Osteoblast (primary cell): Measurements from ENCODE around the gene PRMT3. TPM values are rescaled to one million over a fixed set of nuclear protein-coding genes. Genes with fewer than 3 reads are reported as not detected.
"Not testable (repeated sequence)": the region's sequence is repeated elsewhere in the genome, so short reads cannot be mapped to it uniquely, and the experiment has no call there.

Experiments used
- DNase-seq: peaks from one replicate; pipeline ENCODE4 v3.0.0; 2011; ENCODE audit warnings: low spot score, mixed read lengths; ENCODE audit not compliant: insufficient read length; ENCODE audit errors: missing footprints
- H2AFZ ChIP-seq: 2 replicates; pipeline ENCODE4 v1.6.0; 2011; ENCODE audit warnings: mild to moderate bottlenecking, low read length
- H3K27ac ChIP-seq: 2 replicates; pipeline ENCODE4 v1.5.1; 2011; ENCODE audit warnings: mild to moderate bottlenecking, low read depth, low read length, moderate library complexity
- H3K27me3 ChIP-seq: 2 replicates; pipeline ENCODE4 v1.6.0; 2012; ENCODE audit warnings: mild to moderate bottlenecking, control low read depth, inconsistent platforms, low read length, moderate library complexity; ENCODE audit not compliant: insufficient read depth
- H3K36me3 ChIP-seq: 2 replicates; pipeline ENCODE4 v1.5.1; 2011; ENCODE audit warnings: mild to moderate bottlenecking, low read length, control low read depth, moderate library complexity; ENCODE audit not compliant: insufficient read depth
- H3K4me1 ChIP-seq: 2 replicates; pipeline ENCODE4 v1.5.1; 2011; ENCODE audit warnings: mild to moderate bottlenecking, low read length, control low read depth, moderate library complexity; ENCODE audit not compliant: insufficient read depth
- H3K4me2 ChIP-seq: 2 replicates; pipeline ENCODE4 v1.6.0; 2011; ENCODE audit warnings: mild to moderate bottlenecking, low read length; ENCODE audit not compliant: insufficient read depth
- H3K4me3 ChIP-seq: fragments of 200-600 bp; sonication (generic); 3 replicates; pipeline ENCODE4 v1.5.1; 2012; ENCODE audit warnings: mild to moderate bottlenecking, low read length, inconsistent platforms; ENCODE audit not compliant: insufficient read depth
- H3K79me2 ChIP-seq: 2 replicates; pipeline ENCODE4 v1.6.0; 2012; ENCODE audit warnings: mild to moderate bottlenecking, low read length, control low read depth, inconsistent platforms; ENCODE audit not compliant: insufficient read depth
- H3K9me3 ChIP-seq: 2 replicates; pipeline ENCODE4 v1.5.1; 2011; ENCODE audit warnings: low read depth, low read length, control low read depth
- H4K20me1 ChIP-seq: 2 replicates; pipeline ENCODE4 v1.6.0; 2012; ENCODE audit warnings: mild to moderate bottlenecking, low read length, control low read depth; ENCODE audit not compliant: insufficient read depth
- CTCF ChIP-seq: IDR thresholded peaks from 2 replicates; pipeline ENCODE4 v1.5.1; 2011; ENCODE audit warnings: mild to moderate bottlenecking, low read depth, low read length, moderate library complexity; ENCODE audit errors: extremely low read depth
- total RNA-seq: library from RNA; depleted of rRNA; stranded (reverse); fragments of >200 nt; gene quantifications from 2 replicates; pipeline ENCODE4 v1.2.3, GENCODE V29; 2012

The PRMT3 gene
- total RNA-seq, 1 donor, result 20.6 TPM

- no peak overlapping the region for H3K4me3 ChIP-seq
- H3K9me3 ChIP-seq, result no peaks in the 10 kb centered on the region
- no peak for TF ChIP-seq CTCF
- DNase-seq, result no peak
- H3K36me3 ChIP-seq, result no peaks in the 10 kb centered on the region
- H3K27me3 ChIP-seq, result no peaks in the 10 kb centered on the region
- H3K4me2 ChIP-seq, result no peak overlapping the region
- H3K27ac ChIP-seq, result no peak overlapping the region
- no peak overlapping the region for H2AFZ ChIP-seq
- H3K79me2 ChIP-seq, result no peaks in the 10 kb centered on the region
- no peaks in the 10 kb centered on the region for H4K20me1 ChIP-seq
- no peaks in the 10 kb centered on the region for H3K4me1 ChIP-seq
Measured at GRCh38 chr11:20474882-20475517, 87.5 kb downstream of the PRMT3 start.

GRCh38 chr11:20477418-20478090 is 90.0 kb downstream of the PRMT3 start:
- Histone ChIP-seq H3K9me3 (no peaks in the 10 kb centered on the region), H4K20me1 (no peaks in the 10 kb centered on the region), H3K27me3 (no peaks in the 10 kb centered on the region), H3K4me3 (no peak overlapping the region), H3K27ac (no peak overlapping the region), H2AFZ (no peak overlapping the region), H3K4me1 (no peaks in the 10 kb centered on the region), H3K79me2 (no peaks in the 10 kb centered on the region), H3K4me2 (no peak overlapping the region), H3K36me3 (no peaks in the 10 kb centered on the region)
- no peak for DNase-seq
- TF ChIP-seq CTCF, result no peak

- Histone ChIP-seq H3K9me3 (no peaks in the 10 kb centered on the region), H4K20me1 (no peaks in the 10 kb centered on the region), H3K36me3 (no peaks in the 10 kb centered on the region), H3K4me1 (no peaks in the 10 kb centered on the region), H3K27me3 (no peaks in the 10 kb centered on the region), H3K4me2 (no peak overlapping the region), H3K27ac (no peak overlapping the region), H3K4me3 (no peak overlapping the region), H3K79me2 (no peaks in the 10 kb centered on the region), H2AFZ (no peak overlapping the region)
- no peak for TF ChIP-seq CTCF
- DNase-seq, result no peak
Measured at GRCh38 chr11:20479513-20479912, 92.0 kb downstream of the PRMT3 start.

GRCh38 chr11:20483931-20484330 is 96.4 kb downstream of the PRMT3 start:
- no peaks in the 10 kb centered on the region for H4K20me1 ChIP-seq
- no peaks in the 10 kb centered on the region for H3K36me3 ChIP-seq
- no peaks in the 10 kb centered on the region for H3K79me2 ChIP-seq
- no peak for TF ChIP-seq CTCF
- no peak overlapping the region for H3K4me3 ChIP-seq
- DNase-seq, result no peak
- no peak overlapping the region for H3K4me2 ChIP-seq
- H3K9me3 ChIP-seq, result no peaks in the 10 kb centered on the region
- no peaks in the 10 kb centered on the region for H3K4me1 ChIP-seq
- H3K27me3 ChIP-seq, result no peaks in the 10 kb centered on the region
- H3K27ac ChIP-seq, result no peak overlapping the region
- no peak overlapping the region for H2AFZ ChIP-seq

- H3K9me3 ChIP-seq, H3K4me2 ChIP-seq, H3K4me3 ChIP-seq, H3K79me2 ChIP-seq, H4K20me1 ChIP-seq, H3K27me3 ChIP-seq, H3K27ac ChIP-seq, H3K4me1 ChIP-seq, H2AFZ ChIP-seq, DNase-seq, H3K36me3 ChIP-seq: not testable (repeated sequence)
Measured at GRCh38 chr11:20484416-20484815, 96.9 kb downstream of the PRMT3 start.
